Activated CD4-positive, alpha-beta T cell treated with anti-CD3 and anti-CD28 coated beads, Interleukin-2, amount 50 U/mL, for 16 hours (primary cell): ENCODE results near the gene BLOC1S5.
A peak's percentile ranks its signal among the peaks of the same experiment; 100 is the strongest.
"Not testable (repeated sequence)": the region's sequence is repeated elsewhere in the genome, so short reads cannot be mapped to it uniquely, and the experiment has no call there.

Experiments
- DNase-seq: peaks from one replicate; pipeline ENCODE4 v3.0.0-alpha.2; 2020

Gene BLOC1S5

GRCh38 chr6:8080362-8081151 lies 16.4 kb upstream of the BLOC1S5 start:
- DNase-seq, result no peak

- DNase-seq, result no peak
These were observed 14.9 kb upstream of the BLOC1S5 start for GRCh38 chr6:8079126-8079525.

GRCh38 chr6:8077991-8078390 lies 13.8 kb upstream of the BLOC1S5 start:
- no peak for DNase-seq

GRCh38 chr6:8075704-8076103 lies 11.5 kb upstream of the BLOC1S5 start:
- DNase-seq, result no peak

- no peak for DNase-seq
These were observed 11.0 kb upstream of the BLOC1S5 start for GRCh38 chr6:8075185-8075584.

DNA sequence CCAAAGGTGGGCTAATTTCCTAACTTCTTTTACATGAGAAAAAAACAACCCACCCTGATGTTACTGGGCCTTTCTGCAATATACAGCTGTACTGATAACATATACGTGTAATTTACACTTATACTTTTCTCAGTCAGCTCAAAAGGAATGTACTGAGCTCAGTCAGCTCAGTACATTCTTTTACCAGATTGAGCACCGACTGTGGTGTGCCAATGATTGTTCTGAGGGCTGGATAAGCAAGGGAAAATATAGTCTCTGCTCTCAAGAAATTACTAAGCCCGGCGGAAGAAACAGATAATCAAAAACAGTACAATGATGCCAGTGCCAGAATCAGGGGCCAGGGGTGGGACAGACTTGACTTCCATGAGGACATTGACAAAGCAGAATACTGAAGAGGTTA lies 10.0 kb upstream of the BLOC1S5 start:
- no peak for DNase-seq

GRCh38 chr6:8073758-8074157 lies 9.6 kb upstream of the BLOC1S5 start:
- DNase-seq, result no peak

GRCh38 chr6:8070718-8071117 lies 6.5 kb upstream of the BLOC1S5 start:
- DNase-seq, result no peak

- DNase-seq, result no peak
These were observed 5.6 kb upstream of the BLOC1S5 start for GRCh38 chr6:8069631-8070284.

DNA sequence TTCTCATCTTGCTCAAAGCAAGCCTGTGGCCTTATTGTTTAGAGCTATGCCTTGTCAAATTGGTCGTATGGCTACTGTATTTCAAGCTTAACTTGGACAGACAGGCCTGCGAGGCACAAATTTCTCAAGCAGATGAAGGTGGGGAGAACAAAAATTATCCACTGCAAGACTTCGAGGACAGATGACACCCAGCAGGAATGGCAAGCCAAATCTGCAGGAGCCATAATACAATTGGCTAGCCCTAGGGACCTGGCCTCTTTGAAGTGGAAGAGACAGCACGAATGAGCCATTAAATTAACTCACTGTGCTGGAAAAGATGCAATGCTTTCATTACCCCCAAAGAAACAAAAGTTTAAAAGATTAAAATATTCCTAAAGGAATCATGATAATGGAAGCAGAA lies 5.0 kb upstream of the BLOC1S5 start:
- no peak for DNase-seq

- peak; percentile 9 for DNase-seq
These were observed 1.9 kb upstream of the BLOC1S5 start for GRCh38 chr6:8066108-8066507.

DNA sequence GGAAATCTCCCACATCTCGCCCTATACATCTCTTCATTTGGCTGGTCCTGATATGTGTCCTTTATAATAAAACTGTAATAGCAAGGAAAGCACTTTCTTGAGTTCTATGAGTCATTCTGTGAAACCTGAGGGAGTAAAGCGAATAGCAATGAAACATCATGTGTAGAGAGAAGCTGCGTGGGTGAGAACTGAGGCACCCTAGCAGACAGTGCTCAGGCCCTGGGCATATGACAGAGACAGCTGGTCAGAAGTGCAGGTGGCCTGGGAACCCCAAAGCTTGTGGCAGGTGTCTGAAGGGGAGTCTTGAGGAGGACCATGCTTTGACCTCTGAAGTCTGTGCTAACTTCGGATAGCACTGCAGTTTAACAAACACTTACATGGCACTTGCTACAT lies 1.3 kb upstream of the BLOC1S5 start:
- DNase-seq, result peak; percentile 77

GRCh38 chr6:8064638-8065518 lies 689 bp upstream of the BLOC1S5 start:
- DNase-seq, result peak; percentile 6

DNA sequence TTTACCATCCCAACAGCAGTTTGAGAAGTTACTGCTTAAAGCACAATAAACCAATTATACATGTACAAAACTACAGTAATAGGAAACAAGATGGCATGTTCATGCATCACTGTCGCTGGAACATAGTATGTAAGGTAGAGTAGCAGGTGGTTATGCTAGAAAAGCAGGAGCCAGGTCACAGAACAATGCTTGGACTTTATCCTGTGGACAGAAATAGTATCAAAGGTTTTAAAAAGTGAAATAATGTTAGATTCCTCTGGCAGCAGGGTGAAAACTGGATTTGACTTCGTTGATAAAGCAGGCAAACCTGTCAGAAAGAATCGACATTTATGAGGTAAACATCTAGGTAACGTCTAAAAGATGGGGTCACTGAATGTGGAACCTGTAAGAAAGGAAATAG lies 2.5 kb downstream of the BLOC1S5 start:
- DNase-seq, result no peak

GRCh38 chr6:8060346-8060745 lies 3.8 kb downstream of the BLOC1S5 start:
- DNase-seq, result no peak

GRCh38 chr6:8059129-8059528 lies 5.1 kb downstream of the BLOC1S5 start:
- DNase-seq, result no peak

- no peak for DNase-seq
These were observed 6.4 kb downstream of the BLOC1S5 start for GRCh38 chr6:8057793-8058192.

DNA sequence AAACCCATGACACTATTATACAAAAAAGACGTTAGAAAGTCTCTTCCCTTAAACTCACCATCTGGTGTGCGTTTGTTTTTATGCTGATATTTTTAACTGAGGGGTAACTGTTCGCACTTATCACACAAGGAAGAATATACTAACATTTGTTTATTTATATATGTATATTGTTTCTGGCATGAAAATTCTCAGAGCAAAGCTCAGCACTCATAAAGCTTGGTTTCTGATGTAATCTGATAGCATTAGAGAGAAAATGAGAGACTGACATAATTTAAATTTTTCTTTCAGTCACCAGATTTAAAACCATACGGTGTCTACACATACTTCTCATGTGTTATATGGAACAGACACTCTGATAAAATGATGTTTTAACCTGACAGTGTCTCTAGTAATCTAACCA lies 6.9 kb downstream of the BLOC1S5 start:
- no peak for DNase-seq

DNA sequence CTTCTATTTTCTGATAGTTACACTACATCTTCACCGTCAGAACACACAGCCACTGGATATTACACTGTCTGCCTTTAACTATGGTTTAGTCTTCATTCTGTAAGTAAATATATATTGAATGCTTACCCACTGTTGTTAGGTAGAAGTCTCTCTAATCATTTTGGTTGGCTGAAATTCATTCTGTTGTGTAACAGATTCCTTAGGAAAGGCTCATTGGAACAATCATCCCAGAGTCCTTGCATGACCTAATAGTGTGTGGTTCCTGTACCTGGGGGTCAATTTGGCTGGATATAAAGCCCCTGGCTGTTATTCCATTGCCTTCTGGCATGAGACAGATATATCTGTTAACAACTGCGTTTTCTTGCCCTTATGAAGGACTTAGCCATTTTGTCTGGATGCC lies 9.9 kb downstream of the BLOC1S5 start:
- no peak for DNase-seq

DNA sequence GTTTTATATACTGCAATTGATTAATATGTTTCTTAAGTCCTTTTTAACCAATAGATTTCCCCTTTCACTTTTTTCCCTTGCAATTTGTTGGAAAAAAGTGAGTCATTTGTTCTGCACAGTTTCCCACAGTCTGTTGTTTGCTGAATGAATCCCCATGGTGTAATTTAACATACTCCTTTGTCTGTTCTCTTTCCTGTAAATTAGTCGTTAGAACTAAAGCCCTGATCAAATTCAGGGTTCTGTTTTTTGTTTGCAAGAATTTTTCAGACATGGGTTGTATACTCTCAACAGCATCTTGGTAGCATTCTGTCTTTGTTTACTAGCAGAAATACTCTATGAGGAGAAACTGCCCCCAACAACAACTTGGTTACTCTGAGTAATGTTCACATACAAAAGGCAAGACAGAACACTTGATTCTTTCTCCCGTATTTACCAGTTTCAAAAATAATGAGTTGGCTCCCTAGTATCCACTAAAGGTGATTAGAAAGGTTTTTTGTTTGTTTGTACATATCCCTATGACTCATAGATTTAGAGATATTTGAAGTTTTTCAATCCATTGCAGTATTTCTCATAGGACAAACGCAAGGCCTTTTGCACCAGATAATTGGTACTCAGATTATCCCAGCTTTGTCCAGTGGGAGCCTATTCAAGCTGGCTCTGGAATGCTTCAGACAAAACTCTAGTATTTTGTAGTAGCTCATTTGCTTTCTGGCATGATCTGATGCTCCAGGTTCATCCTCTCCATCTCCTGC lies 16.5 kb downstream of the BLOC1S5 start:
- no peak for DNase-seq

GRCh38 chr6:8045769-8046168 lies 18.4 kb downstream of the BLOC1S5 start:
- not testable (repeated sequence) for DNase-seq

GRCh38 chr6:8043221-8043620 lies 21.0 kb downstream of the BLOC1S5 start:
- DNase-seq, result no peak
